K562 (cell line): Measurements from ENCODE around the gene STARD6. TPM values are rescaled to one million over a fixed set of nuclear protein-coding genes. Genes with fewer than 3 reads are reported as not detected.

ENCODE experiments used
- DMBX1 ChIP-seq: fragments of 250-450 bp; sonication (Bioruptor Pico); IDR thresholded peaks from 2 replicates; pipeline ENCODE4 v1.8.0; 2022; ENCODE audit warnings: inconsistent platforms, mild to moderate bottlenecking, moderate library complexity, borderline replicate concordance
- ETV6 ChIP-seq, 3 experiments: fragments of 150-350 bp in 1 of 3; sonication (generic) in 1 of 3; formaldehyde crosslinking in 1 of 3; IDR thresholded peaks; 2 replicates each; pipeline versions ENCODE4 v1.6.1 to v1.8.0; 2014 to 2022; ENCODE audit warnings: borderline replicate concordance in 2 of 3, low read depth in 2 of 3, antibody characterized with exemption in 1 of 3, low read length in 1 of 3, mild to moderate bottlenecking in 1 of 3, missing genetic modification reagents in 1 of 3
- EZH2 ChIP-seq: IDR thresholded peaks from 2 replicates; pipeline ENCODE4 v1.6.1; 2012; ENCODE audit warnings: low read depth, mild to moderate bottlenecking, inconsistent platforms, low read length, borderline replicate concordance
- GATA2 ChIP-seq: sonication (generic); formaldehyde crosslinking; IDR thresholded peaks from 2 replicates; pipeline ENCODE4 v1.4.0; 2020; ENCODE audit warnings: mild to moderate bottlenecking, missing genetic modification reagents
- HDAC1 ChIP-seq, 2 experiments: fragments of 450-650 bp; IDR thresholded peaks; 2 replicates each; pipeline ENCODE4 v1.6.1; 2016 to 2017; ENCODE audit warnings: inconsistent platforms in 1 of 2, mild to moderate bottlenecking in 1 of 2, moderate library complexity in 1 of 2
- MCM3 ChIP-seq: fragments of 450-650 bp; IDR thresholded peaks from 2 replicates; pipeline ENCODE4 v1.6.1; 2016
- NCOR1 ChIP-seq: fragments of 450-650 bp; IDR thresholded peaks from 2 replicates; pipeline ENCODE4 v1.6.1; 2016; ENCODE audit warnings: mild to moderate bottlenecking, moderate library complexity
- NFRKB ChIP-seq: fragments of 450-650 bp; IDR thresholded peaks from 2 replicates; pipeline ENCODE4 v1.6.1; 2016; ENCODE audit warnings: low read depth
- SIN3B ChIP-seq: fragments of 450-650 bp; IDR thresholded peaks from 2 replicates; pipeline ENCODE4 v1.6.1; 2017; ENCODE audit warnings: low read depth, mild to moderate bottlenecking, moderate library complexity
- TAF9B ChIP-seq: fragments of 450-650 bp; IDR thresholded peaks from 2 replicates; pipeline ENCODE4 v1.6.1; 2018; ENCODE audit warnings: mild to moderate bottlenecking; ENCODE audit not compliant: partially characterized antibody
- ZNF589 ChIP-seq: fragments of 200-800 bp; sonication (Bioruptor generic); IDR thresholded peaks from 2 replicates; pipeline ENCODE4 v1.6.1; 2016; ENCODE audit warnings: low read depth, missing genetic modification characterization, missing compliant biosample characterization
- polyA plus RNA-seq, 8 experiments: library from polyadenylated mRNA; depleted of rRNA in 4 of 8; stranded (reverse) in 5 of 8; unstranded in 3 of 8; fragments of >200 nt; fragmentation: Nextera tagmentation in 2 of 8; fragmentation: Illumina TruSeq in 1 of 8; extraction: Ambion mirVana in 2 of 8; extraction: Trizol in 1 of 8; gene quantifications; 2 replicates each; pipeline versions ENCODE4 v1.2.1 to v1.2.3, GENCODE V29; 2011 to 2014; ENCODE audit warnings: inconsistent platforms in 1 of 8, missing spikeins in 1 of 8
- total RNA-seq, 7 experiments: library from RNA; depleted of rRNA in 6 of 7; stranded (reverse); fragments of >200 nt in 6 of 7; fragmentation: Illumina TruSeq in 2 of 7; extraction: Trizol in 2 of 7; gene quantifications; 2 replicates each; pipeline versions ENCODE4 v1.2.1 to v1.2.3, GENCODE V29; 2011 to 2021; ENCODE audit warnings: low replicate concordance in 1 of 7
- TF ChIP-seq, protein P1 (sequence below): fragments of 250-450 bp; sonication (Bioruptor Pico); IDR thresholded peaks from 2 replicates; pipeline ENCODE4 v1.8.0; 2022; ENCODE audit warnings: moderate library complexity, mild to moderate bottlenecking, inconsistent platforms
- TF ChIP-seq, protein P2 (sequence below), 2 experiments: fragments of 450-650 bp in 1 of 2; sonication (generic) in 1 of 2; formaldehyde crosslinking in 1 of 2; IDR thresholded peaks; 2 replicates each; pipeline versions ENCODE4 v1.7.1 to v1.9.0; 2016 to 2022; ENCODE audit warnings: inconsistent platforms in 1 of 2, mild to moderate bottlenecking in 1 of 2, missing genetic modification reagents in 1 of 2
- TF ChIP-seq, protein P3 (sequence below): sonication (generic); formaldehyde crosslinking; IDR thresholded peaks from 2 replicates; pipeline ENCODE4 v1.8.0; 2022; ENCODE audit warnings: missing genetic modification reagents, mild to moderate bottlenecking, borderline replicate concordance

STARD6 gene
- total and polyA plus RNA-seq, 9 of the 15 experiments (the other 6 are each of a cell fraction or from before 2014, with no cell fraction given): 0.11 to 0.15 TPM; not detected in 7

DNA sequence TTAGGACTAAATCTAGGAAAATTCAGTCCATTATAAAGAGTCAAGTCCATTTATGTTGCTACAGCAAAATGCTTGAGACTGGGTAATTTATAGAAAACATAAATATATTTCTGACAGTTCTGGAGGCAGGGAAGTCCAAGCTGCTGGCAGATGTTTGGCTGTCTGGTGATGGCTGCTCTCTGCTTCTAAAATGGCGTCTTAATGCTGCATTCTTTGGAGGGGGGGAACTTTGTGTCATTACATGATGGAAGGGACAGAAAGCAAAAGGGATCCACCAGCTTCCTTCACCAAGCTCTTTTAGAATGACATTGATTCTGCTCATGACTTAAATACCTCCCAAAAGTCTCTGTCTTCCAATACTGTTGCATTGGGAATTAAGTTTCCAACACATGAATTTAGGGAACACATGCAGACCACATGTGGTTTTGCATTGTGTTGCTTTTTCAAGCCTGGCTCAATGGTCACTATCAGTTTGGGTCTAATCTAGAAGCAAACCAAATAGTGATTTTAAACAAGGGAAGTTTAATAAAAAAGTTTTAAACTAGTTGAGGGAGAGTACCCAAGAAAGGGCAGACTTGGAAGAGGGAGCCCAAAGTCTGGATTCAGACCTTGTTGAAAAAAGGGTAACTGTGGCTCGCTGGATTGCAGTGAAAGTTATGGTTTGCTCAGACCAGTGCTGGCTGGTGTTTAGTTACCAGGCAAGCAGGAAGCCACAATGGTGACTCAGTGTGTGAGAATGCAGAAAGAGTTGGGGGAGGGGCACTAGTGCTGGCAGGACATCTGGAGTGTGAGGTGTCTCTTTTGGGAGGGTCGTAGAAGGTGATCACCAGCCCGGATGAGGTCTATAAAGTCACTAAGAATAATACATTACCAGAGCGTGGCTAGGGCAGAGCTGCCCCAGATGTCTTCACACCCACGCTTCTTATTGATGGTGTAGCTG lies 30.8 kb upstream of the STARD6 start (continued):
- TF ChIP-seq ZNF589 (CRISPR knock-in tag) (0 out of 2 replicates have a peak, but pooled peaks have one; percentile 48), HDAC1 (IDR thresholded peaks at IDR 0.05) (no peak), EZH2 (no peak), TAF9B (peak; percentile 63), DMBX1 (CRISPR knock-in tag) (no peak), MCM3 (no peak), GATA2 (CRISPR knock-in tag) (no peak), ETV6 (IDR thresholded peaks at IDR 0.05; ENCODE audit: borderline replicate concordance in 1 of 2, low read depth in 2 of 2, low read length in 1 of 2) (no peak), ETV6 (CRISPR knock-in tag; IDR thresholded peaks at IDR 0.05; ENCODE audit: borderline replicate concordance) (no peak), NFRKB (peak; percentile 62; the same call in 1 of the 2 replicates), SIN3B (no peak), NCOR1 (peak; percentile 25; the same call in 1 of the 2 replicates)
- TF ChIP-seq, protein P1, sequence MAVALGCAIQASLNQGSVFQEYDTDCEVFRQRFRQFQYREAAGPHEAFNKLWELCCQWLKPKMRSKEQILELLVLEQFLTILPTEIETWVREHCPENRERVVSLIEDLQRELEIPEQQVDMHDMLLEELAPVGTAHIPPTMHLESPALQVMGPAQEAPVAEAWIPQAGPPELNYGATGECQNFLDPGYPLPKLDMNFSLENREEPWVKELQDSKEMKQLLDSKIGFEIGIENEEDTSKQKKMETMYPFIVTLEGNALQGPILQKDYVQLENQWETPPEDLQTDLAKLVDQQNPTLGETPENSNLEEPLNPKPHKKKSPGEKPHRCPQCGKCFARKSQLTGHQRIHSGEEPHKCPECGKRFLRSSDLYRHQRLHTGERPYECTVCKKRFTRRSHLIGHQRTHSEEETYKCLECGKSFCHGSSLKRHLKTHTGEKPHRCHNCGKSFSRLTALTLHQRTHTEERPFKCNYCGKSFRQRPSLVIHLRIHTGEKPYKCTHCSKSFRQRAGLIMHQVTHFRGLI: no peak
- TF ChIP-seq, protein P2, sequence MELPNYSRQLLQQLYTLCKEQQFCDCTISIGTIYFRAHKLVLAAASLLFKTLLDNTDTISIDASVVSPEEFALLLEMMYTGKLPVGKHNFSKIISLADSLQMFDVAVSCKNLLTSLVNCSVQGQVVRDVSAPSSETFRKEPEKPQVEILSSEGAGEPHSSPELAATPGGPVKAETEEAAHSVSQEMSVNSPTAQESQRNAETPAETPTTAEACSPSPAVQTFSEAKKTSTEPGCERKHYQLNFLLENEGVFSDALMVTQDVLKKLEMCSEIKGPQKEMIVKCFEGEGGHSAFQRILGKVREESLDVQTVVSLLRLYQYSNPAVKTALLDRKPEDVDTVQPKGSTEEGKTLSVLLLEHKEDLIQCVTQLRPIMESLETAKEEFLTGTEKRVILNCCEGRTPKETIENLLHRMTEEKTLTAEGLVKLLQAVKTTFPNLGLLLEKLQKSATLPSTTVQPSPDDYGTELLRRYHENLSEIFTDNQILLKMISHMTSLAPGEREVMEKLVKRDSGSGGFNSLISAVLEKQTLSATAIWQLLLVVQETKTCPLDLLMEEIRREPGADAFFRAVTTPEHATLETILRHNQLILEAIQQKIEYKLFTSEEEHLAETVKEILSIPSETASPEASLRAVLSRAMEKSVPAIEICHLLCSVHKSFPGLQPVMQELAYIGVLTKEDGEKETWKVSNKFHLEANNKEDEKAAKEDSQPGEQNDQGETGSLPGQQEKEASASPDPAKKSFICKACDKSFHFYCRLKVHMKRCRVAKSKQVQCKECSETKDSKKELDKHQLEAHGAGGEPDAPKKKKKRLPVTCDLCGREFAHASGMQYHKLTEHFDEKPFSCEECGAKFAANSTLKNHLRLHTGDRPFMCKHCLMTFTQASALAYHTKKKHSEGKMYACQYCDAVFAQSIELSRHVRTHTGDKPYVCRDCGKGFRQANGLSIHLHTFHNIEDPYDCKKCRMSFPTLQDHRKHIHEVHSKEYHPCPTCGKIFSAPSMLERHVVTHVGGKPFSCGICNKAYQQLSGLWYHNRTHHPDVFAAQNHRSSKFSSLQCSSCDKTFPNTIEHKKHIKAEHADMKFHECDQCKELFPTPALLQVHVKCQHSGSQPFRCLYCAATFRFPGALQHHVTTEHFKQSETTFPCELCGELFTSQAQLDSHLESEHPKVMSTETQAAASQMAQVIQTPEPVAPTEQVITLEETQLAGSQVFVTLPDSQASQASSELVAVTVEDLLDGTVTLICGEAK (IDR thresholded peaks at IDR 0.05): no peak
- TF ChIP-seq, protein P2 (CRISPR knock-in tag; IDR thresholded peaks at IDR 0.05): no peak
- TF ChIP-seq, protein P3, sequence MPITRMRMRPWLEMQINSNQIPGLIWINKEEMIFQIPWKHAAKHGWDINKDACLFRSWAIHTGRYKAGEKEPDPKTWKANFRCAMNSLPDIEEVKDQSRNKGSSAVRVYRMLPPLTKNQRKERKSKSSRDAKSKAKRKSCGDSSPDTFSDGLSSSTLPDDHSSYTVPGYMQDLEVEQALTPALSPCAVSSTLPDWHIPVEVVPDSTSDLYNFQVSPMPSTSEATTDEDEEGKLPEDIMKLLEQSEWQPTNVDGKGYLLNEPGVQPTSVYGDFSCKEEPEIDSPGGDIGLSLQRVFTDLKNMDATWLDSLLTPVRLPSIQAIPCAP: no peak
